Endothelial cell of umbilical vein (primary cell): Measurements from ENCODE around the gene CD226. TPM values are rescaled to one million over a fixed set of nuclear protein-coding genes. Genes with fewer than 3 reads are reported as not detected.

Experiments used
- BruUV-seq: library from RNA; stranded (reverse); fragments of 400-500 nt; replicated peaks from 2 replicates; lab custom pipeline; 2021; lab: Mats Ljungman, UMichigan
- CTCF ChIA-PET: fragments of 300-600, 350-600 bp; sonication (Branson Sonifier 250); formaldehyde crosslinking; loops from one replicate; lab custom pipeline; 2021; ENCODE audit warnings: antibody characterized with exemption, inconsistent platforms; lab: Charles Lee
- POLR2A ChIA-PET: fragments of 300-600, 350-600 bp; sonication (Branson Sonifier 250); formaldehyde crosslinking; loops from one replicate; lab custom pipeline; 2021; ENCODE audit warnings: antibody characterized with exemption, inconsistent platforms; lab: Charles Lee
- DNase-seq: peaks from one replicate; pipeline ENCODE4 v3.0.0-alpha.2; 2011; ENCODE audit warnings: low read depth, low spot score
- FAIRE-seq: peaks from 2 replicates; lab custom pipeline; 2011; peaks lifted over from hg19 to GRCh38; lab: Jason Lieb, UNC
- H2AFZ ChIP-seq: 2 replicates; pipeline ENCODE4 v1.6.0; 2012; ENCODE audit warnings: low read depth, low read length, control low read depth, inconsistent platforms
- H3K27ac ChIP-seq: 2 replicates; pipeline ENCODE4 v1.5.1; 2011; ENCODE audit warnings: low read depth, mild to moderate bottlenecking, control low read depth, low read length, moderate library complexity; ENCODE audit not compliant: insufficient read depth
- H3K27me3 ChIP-seq, 2 experiments: 2 replicates each; pipeline versions ENCODE4 v1.6.0 to v1.6.1; 2011; ENCODE audit warnings: low read length in 2 of 2, mixed read lengths in 1 of 2; ENCODE audit not compliant: control insufficient read depth in 2 of 2, insufficient read depth in 2 of 2
- H3K36me3 ChIP-seq, 2 experiments: 2 replicates in 1 of 2; 3 replicates in 1 of 2; pipeline ENCODE4 v1.5.1; 2011; ENCODE audit warnings: low read length in 2 of 2, mild to moderate bottlenecking in 1 of 2, moderate library complexity in 1 of 2; ENCODE audit not compliant: control insufficient read depth in 2 of 2, insufficient read depth in 2 of 2; ENCODE audit errors: extremely low read depth in 1 of 2
- H3K4me1 ChIP-seq: 3 replicates; pipeline ENCODE4 v1.5.1; 2011; ENCODE audit warnings: mild to moderate bottlenecking, low read length; ENCODE audit not compliant: control insufficient read depth, insufficient read depth; ENCODE audit errors: extremely low read depth
- H3K4me2 ChIP-seq: 2 replicates; pipeline ENCODE4 v1.6.1; 2011; ENCODE audit warnings: low read length, control low read depth, mixed read lengths; ENCODE audit not compliant: insufficient read depth
- H3K4me3 ChIP-seq, 3 experiments: fragments of 200-600 bp in 1 of 3; sonication (generic), shearing (Covaris generic) in 1 of 3; replicated peaks in 1 of 3; 2 replicates each; pipeline ENCODE4 v1.5.1; 2011 to 2016; ENCODE audit warnings: control low read depth in 3 of 3, low read length in 3 of 3, mild to moderate bottlenecking in 2 of 3, inconsistent platforms in 1 of 3, low read depth in 1 of 3, moderate library complexity in 1 of 3; ENCODE audit not compliant: insufficient read depth in 1 of 3
- H3K79me2 ChIP-seq: 2 replicates; pipeline ENCODE4 v1.6.0; 2012; ENCODE audit warnings: low read length, inconsistent platforms; ENCODE audit not compliant: control insufficient read depth, insufficient read depth
- H3K9ac ChIP-seq: replicated peaks from 2 replicates; pipeline ENCODE3; 2011; ENCODE audit warnings: low read length, control low read depth; ENCODE audit not compliant: insufficient read depth; ENCODE audit errors: extremely low read depth
- H3K9me1 ChIP-seq: replicated peaks from 3 replicates; pipeline ENCODE4 v1.6.0; 2011; ENCODE audit warnings: mild to moderate bottlenecking, low read length; ENCODE audit not compliant: control insufficient read depth, insufficient read depth; ENCODE audit errors: extremely low read depth
- H3K9me3 ChIP-seq: replicated peaks from 2 replicates; pipeline ENCODE4 v1.5.1; 2012; ENCODE audit warnings: low read length, inconsistent platforms; ENCODE audit not compliant: control insufficient read depth, insufficient read depth
- H4K20me1 ChIP-seq: replicated peaks from 2 replicates; pipeline ENCODE3; 2011; ENCODE audit warnings: mild to moderate bottlenecking, low read length; ENCODE audit not compliant: control insufficient read depth, insufficient read depth; ENCODE audit errors: extremely low read depth
- EZH2 ChIP-seq: IDR thresholded peaks from 2 replicates; pipeline ENCODE4 v1.6.1; 2012; ENCODE audit warnings: borderline replicate concordance, low read depth, mild to moderate bottlenecking, moderate library complexity, low read length, inconsistent platforms; ENCODE audit not compliant: severe bottlenecking
- FOS ChIP-seq: IDR thresholded peaks from 2 replicates; pipeline ENCODE4 v1.6.1; 2011; ENCODE audit warnings: mild to moderate bottlenecking, low read length, moderate library complexity, borderline replicate concordance; ENCODE audit not compliant: insufficient read depth
- GATA2 ChIP-seq: IDR thresholded peaks from 2 replicates; pipeline ENCODE4 v1.7.0; 2011; ENCODE audit warnings: low read depth, mild to moderate bottlenecking, moderate library complexity, mixed read lengths, low read length; ENCODE audit not compliant: insufficient read length, insufficient read depth
- JUN ChIP-seq: IDR thresholded peaks from 2 replicates; pipeline ENCODE4 v1.6.1; 2011; ENCODE audit warnings: borderline replicate concordance, low read depth; ENCODE audit not compliant: insufficient read length, insufficient read depth
- MYC ChIP-seq: IDR thresholded peaks from one replicate; pipeline ENCODE4 v1.6.1; 2011; ENCODE audit warnings: mild to moderate bottlenecking, low read depth, low read length
- POLR2A ChIP-seq: IDR thresholded peaks from 2 replicates; pipeline ENCODE4 v1.6.1; 2012; ENCODE audit warnings: low read depth, mild to moderate bottlenecking, control low read depth, low read length
- POLR2AphosphoS5 ChIP-seq: IDR thresholded peaks from 2 replicates; pipeline ENCODE4 v1.6.1; 2012; ENCODE audit warnings: low read depth, mild to moderate bottlenecking, control low read depth, low read length, moderate library complexity; ENCODE audit not compliant: insufficient read depth
- dilution Hi-C: fragments of 300-500 bp; cut with MboI; formaldehyde crosslinking; loops from one replicate; pipeline ENCODE4 v1.15.0; 2019; ENCODE audit warnings: low sequenced_read_pairs; ENCODE audit not compliant: extremely low pct_ligation_motif_present
- intact Hi-C: fragments of 100-400 bp; cut with micrococcal nuclease; formaldehyde crosslinking; loops from one replicate; pipeline ENCODE4 v1.10.0; 2022
- polyA plus RNA-seq, 4 experiments: library from polyadenylated mRNA; depleted of rRNA in 3 of 4; stranded (reverse) in 3 of 4; unstranded in 1 of 4; fragments of >200 nt; gene quantifications; 2 replicates each; pipeline versions ENCODE4 v1.2.1 to v1.2.3, GENCODE V29; 2011 to 2012; ENCODE audit warnings: missing spikeins in 1 of 4
- total RNA-seq: library from RNA; stranded (reverse); gene quantifications from 2 replicates; pipeline ENCODE4 v1.2.3, GENCODE V29; 2021
- TF ChIP-seq, protein P1 (sequence below): IDR thresholded peaks from 2 replicates; pipeline ENCODE4 v1.6.1; 2011; ENCODE audit not compliant: insufficient read depth, insufficient read length
- TF ChIP-seq, protein P2 (sequence below), 2 donors: IDR thresholded peaks; 1 replicate in 1 of 2; 2 replicates in 1 of 2; pipeline ENCODE4 v1.5.1; 2011; ENCODE audit warnings: low read length in 2 of 2, mild to moderate bottlenecking in 2 of 2, moderate library complexity in 2 of 2, control low read depth in 1 of 2, inconsistent platforms in 1 of 2, low read depth in 1 of 2; ENCODE audit not compliant: insufficient read depth in 1 of 2; ENCODE audit errors: extremely low read depth in 1 of 2

Gene CD226
- total and polyA plus RNA-seq, 2 donors (not counting 3 experiments of a cell fraction or from before 2014, with no cell fraction given): 0.20 TPM; not detected in 1

DNA sequence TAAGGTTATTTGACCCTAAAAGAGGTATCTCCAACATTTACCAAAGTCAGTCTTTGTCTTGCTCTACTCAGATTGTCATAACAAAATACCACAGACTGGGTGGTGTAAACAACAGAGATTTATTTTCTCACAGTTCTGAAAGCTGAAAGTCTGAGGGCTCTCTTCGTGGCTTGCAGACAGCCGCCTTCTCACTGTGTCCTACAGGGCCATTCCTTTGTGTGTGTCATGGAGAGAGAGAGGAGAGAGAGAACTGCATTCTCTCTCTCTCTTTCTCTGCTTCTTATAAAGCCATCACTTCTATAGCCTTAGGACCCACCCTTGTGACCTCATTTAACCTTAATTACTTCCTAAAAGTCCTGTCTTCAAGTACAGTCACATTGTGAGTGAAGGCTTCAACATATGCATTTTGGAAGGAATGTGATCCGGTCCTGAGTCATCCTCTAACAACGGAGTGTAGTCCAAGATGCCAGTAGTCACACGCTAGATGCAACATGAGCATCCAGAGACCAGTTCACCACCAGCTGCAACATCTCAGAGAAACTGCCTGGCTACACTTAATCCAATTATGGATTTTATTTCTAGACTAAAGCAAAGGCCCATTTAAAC, 130.2 kb downstream of the CD226 start:
- no peaks in the 10 kb centered on the region for H3K9me1 ChIP-seq
- H2AFZ ChIP-seq: no peak overlapping the region
- BruUV-seq: no TSS peak
- no peak overlapping the region for H3K4me3 ChIP-seq
- dilution Hi-C loops: no loop called here
- H3K27ac ChIP-seq: no peak overlapping the region
- FAIRE-seq (no peak), DNase-seq (no peak)
- H3K9ac ChIP-seq: no peak overlapping the region
- H3K9me3 ChIP-seq: no peaks in the 10 kb centered on the region
- CTCF ChIA-PET: no interaction called here
- TF ChIP-seq GATA2 (no peak), JUN (no peak), POLR2A (no peak), FOS (no peak), EZH2 (no peak), MYC (no peak), POLR2AphosphoS5 (no peak)
- TF ChIP-seq, protein P1, sequence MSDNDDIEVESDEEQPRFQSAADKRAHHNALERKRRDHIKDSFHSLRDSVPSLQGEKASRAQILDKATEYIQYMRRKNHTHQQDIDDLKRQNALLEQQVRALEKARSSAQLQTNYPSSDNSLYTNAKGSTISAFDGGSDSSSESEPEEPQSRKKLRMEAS: no peak
- TF ChIP-seq, protein P2, sequence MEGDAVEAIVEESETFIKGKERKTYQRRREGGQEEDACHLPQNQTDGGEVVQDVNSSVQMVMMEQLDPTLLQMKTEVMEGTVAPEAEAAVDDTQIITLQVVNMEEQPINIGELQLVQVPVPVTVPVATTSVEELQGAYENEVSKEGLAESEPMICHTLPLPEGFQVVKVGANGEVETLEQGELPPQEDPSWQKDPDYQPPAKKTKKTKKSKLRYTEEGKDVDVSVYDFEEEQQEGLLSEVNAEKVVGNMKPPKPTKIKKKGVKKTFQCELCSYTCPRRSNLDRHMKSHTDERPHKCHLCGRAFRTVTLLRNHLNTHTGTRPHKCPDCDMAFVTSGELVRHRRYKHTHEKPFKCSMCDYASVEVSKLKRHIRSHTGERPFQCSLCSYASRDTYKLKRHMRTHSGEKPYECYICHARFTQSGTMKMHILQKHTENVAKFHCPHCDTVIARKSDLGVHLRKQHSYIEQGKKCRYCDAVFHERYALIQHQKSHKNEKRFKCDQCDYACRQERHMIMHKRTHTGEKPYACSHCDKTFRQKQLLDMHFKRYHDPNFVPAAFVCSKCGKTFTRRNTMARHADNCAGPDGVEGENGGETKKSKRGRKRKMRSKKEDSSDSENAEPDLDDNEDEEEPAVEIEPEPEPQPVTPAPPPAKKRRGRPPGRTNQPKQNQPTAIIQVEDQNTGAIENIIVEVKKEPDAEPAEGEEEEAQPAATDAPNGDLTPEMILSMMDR (IDR thresholded peaks at IDR 0.05; ENCODE audit: extremely low read depth in 1 of 2, insufficient read depth in 1 of 2, low read depth in 1 of 2, low read length in 2 of 2): no peak
- H3K4me2 ChIP-seq: no peak overlapping the region
- no peaks in the 10 kb centered on the region for H4K20me1 ChIP-seq
- no peaks in the 10 kb centered on the region for H3K36me3 ChIP-seq
- no peaks in the 10 kb centered on the region for H3K27me3 ChIP-seq
- H3K4me1 ChIP-seq: no peaks in the 10 kb centered on the region
- intact Hi-C loops: no loop called here
- no peaks in the 10 kb centered on the region for H3K79me2 ChIP-seq
- POLR2A ChIA-PET: no interaction called here
